HepG2 (cell line): ENCODE data around the gene PDLIM5. TPM values are rescaled to one million over a fixed set of nuclear protein-coding genes. Genes with fewer than 3 reads are reported as not detected.
A peak's percentile ranks its signal among the peaks of the same experiment; 100 is the strongest.

ENCODE experiments used
- ATAC-seq: fragments of 200-7000 bp; cut with Tn5 transposase; 3 replicates; pipeline ENCODE4 v1.9.1; 2020; ENCODE audit warnings: mild to moderate bottlenecking, moderate library complexity
- BruUV-seq: library from RNA; stranded (reverse); fragments of 400-500 nt; replicated peaks from 2 replicates; lab custom pipeline; 2021; lab: Mats Ljungman, UMichigan
- CTCF ChIA-PET: fragments of 300-600 bp; formaldehyde crosslinking; extraction: SDS; loops from one replicate; lab custom pipeline; 2021; ENCODE audit warnings: low total read pairs, inconsistent platforms, low intra/inter-chr PET ratio; lab: Yijun Ruan, JAX
- POLR2A ChIA-PET: fragments of 350-600 bp; sonication (Branson Sonifier 250); formaldehyde crosslinking; loops from one replicate; lab custom pipeline; 2020; ENCODE audit warnings: antibody characterized with exemption, inconsistent platforms; lab: Yijun Ruan, JAX
- DNase-seq: peaks from one replicate; pipeline ENCODE4 v3.0.0-alpha.2; 2015; ENCODE audit warnings: low spot score
- FAIRE-seq: peaks from 3 replicates; lab custom pipeline; 2011; peaks lifted over from hg19 to GRCh38; lab: Jason Lieb, UNC
- H2AFZ ChIP-seq: one replicate; pipeline ENCODE4 v1.6.1; 2011; ENCODE audit warnings: low read length, inconsistent platforms
- H3K27ac ChIP-seq: fragments of 300-600 bp; 3 replicates; pipeline ENCODE4 v1.8.0; 2011; ENCODE audit warnings: mixed run types, mild to moderate bottlenecking, mixed read lengths, low read length, inconsistent platforms; ENCODE audit not compliant: insufficient read depth; ENCODE audit errors: extremely low read length
- H3K27me3 ChIP-seq, 2 experiments: fragments of 200-600 bp in 1 of 2; 2 replicates in 1 of 2; 3 replicates in 1 of 2; pipeline versions ENCODE4 v1.6.0 to v1.8.0; 2011; ENCODE audit warnings: low read length in 2 of 2, mild to moderate bottlenecking in 2 of 2, moderate library complexity in 2 of 2, inconsistent platforms in 1 of 2; ENCODE audit not compliant: insufficient read depth in 2 of 2, control insufficient read depth in 1 of 2
- H3K36me3 ChIP-seq, 2 experiments: fragments of 200-600 bp in 1 of 2; replicated peaks in 1 of 2; 2 replicates in 1 of 2; 3 replicates in 1 of 2; pipeline versions ENCODE4 v1.5.1 to v1.8.0; 2011; ENCODE audit warnings: low read length in 2 of 2, inconsistent platforms in 1 of 2; ENCODE audit not compliant: insufficient read depth in 2 of 2, control insufficient read depth in 1 of 2
- H3K4me1 ChIP-seq: 2 replicates; pipeline ENCODE4 v1.5.1; 2012; ENCODE audit warnings: low read length, inconsistent platforms; ENCODE audit not compliant: insufficient read depth
- H3K4me2 ChIP-seq: 2 replicates; pipeline ENCODE4 v1.6.0; 2011; ENCODE audit warnings: low read depth, low read length, inconsistent platforms
- H3K4me3 ChIP-seq, 3 experiments: fragments of 200-600 bp in 1 of 3; sonication (generic), shearing (Covaris generic) in 1 of 3; replicated peaks in 1 of 3; 2 replicates each; pipeline ENCODE4 v1.5.1; 2011 to 2016; ENCODE audit warnings: low read length in 3 of 3, inconsistent platforms in 2 of 3, low read depth in 2 of 3, mild to moderate bottlenecking in 2 of 3, control low read depth in 1 of 3, mixed read lengths in 1 of 3; ENCODE audit not compliant: insufficient read depth in 1 of 3
- H3K79me2 ChIP-seq: one replicate; pipeline ENCODE4 v1.6.1; 2011; ENCODE audit warnings: low read length, inconsistent platforms; ENCODE audit not compliant: insufficient read depth
- H3K9ac ChIP-seq: 2 replicates; pipeline ENCODE4 v1.6.0; 2011; ENCODE audit warnings: mild to moderate bottlenecking, low read depth, low read length, inconsistent platforms; ENCODE audit not compliant: insufficient read depth
- H3K9me3 ChIP-seq: 2 replicates; pipeline ENCODE4 v1.5.1; 2012; ENCODE audit warnings: mild to moderate bottlenecking, low read length
- H4K20me1 ChIP-seq: 2 replicates; pipeline ENCODE4 v1.6.0; 2011; ENCODE audit warnings: inconsistent platforms, mild to moderate bottlenecking, low read length, moderate library complexity; ENCODE audit not compliant: insufficient read depth
- CREB1 ChIP-seq, 2 experiments: fragments of 450-650 bp in 1 of 2; IDR thresholded peaks; 2 replicates each; pipeline ENCODE4 v1.6.1; 2016 to 2017; ENCODE audit warnings: control low read depth in 1 of 2, mild to moderate bottlenecking in 1 of 2, missing compliant biosample characterization in 1 of 2, missing genetic modification characterization in 1 of 2
- CREM ChIP-seq, 2 experiments: sonication (generic) in 1 of 2; formaldehyde crosslinking in 1 of 2; IDR thresholded peaks; 2 replicates each; pipeline versions ENCODE4 v1.4.0 to v1.6.1; 2016 to 2020; ENCODE audit warnings: antibody characterized with exemption in 1 of 2, mild to moderate bottlenecking in 1 of 2, missing genetic modification reagents in 1 of 2
- ELF3 ChIP-seq: IDR thresholded peaks from 2 replicates; pipeline ENCODE4 v1.6.1; 2016; ENCODE audit warnings: missing genetic modification reagents, missing compliant biosample characterization
- FOXA3 ChIP-seq: IDR thresholded peaks from 2 replicates; pipeline ENCODE4 v1.6.1; 2016; ENCODE audit warnings: missing genetic modification reagents, missing compliant biosample characterization
- HCFC1 ChIP-seq: fragments of 150-350 bp; IDR thresholded peaks from 2 replicates; pipeline ENCODE4 v1.6.1; 2014; ENCODE audit warnings: low read depth, low read length
- KAT7 ChIP-seq: IDR thresholded peaks from 2 replicates; pipeline ENCODE4 v1.6.1; 2018; ENCODE audit warnings: borderline replicate concordance, missing compliant biosample characterization
- KLF11 ChIP-seq: IDR thresholded peaks from 2 replicates; pipeline ENCODE4 v1.6.1; 2016; ENCODE audit warnings: missing compliant biosample characterization
- KLF13 ChIP-seq: sonication (generic); formaldehyde crosslinking; IDR thresholded peaks from 2 replicates; pipeline ENCODE4 v1.4.0; 2020; ENCODE audit warnings: mild to moderate bottlenecking, missing genetic modification reagents
- MIER3 ChIP-seq: IDR thresholded peaks from 2 replicates; pipeline ENCODE4 v1.6.1; 2016; ENCODE audit warnings: missing compliant biosample characterization, borderline replicate concordance
- MTF2 ChIP-seq: sonication (generic); formaldehyde crosslinking; IDR thresholded peaks from 2 replicates; pipeline ENCODE4 v1.5.0; 2020; ENCODE audit warnings: missing genetic modification reagents, borderline replicate concordance
- PPARG ChIP-seq: conservative IDR thresholded peaks from 2 replicates; pipeline ENCODE4 v1.6.1; 2016; ENCODE audit warnings: missing biosample characterization, missing genetic modification reagents
- REPIN1 ChIP-seq: sonication (generic); formaldehyde crosslinking; IDR thresholded peaks from 2 replicates; pipeline ENCODE4 v1.8.0; 2022; ENCODE audit warnings: missing genetic modification reagents, low read depth, mild to moderate bottlenecking, borderline replicate concordance
- TARDBP ChIP-seq: sonication (generic); formaldehyde crosslinking; IDR thresholded peaks from 2 replicates; pipeline ENCODE4 v1.8.0; 2022; ENCODE audit warnings: mild to moderate bottlenecking, missing genetic modification reagents
- TBX2 ChIP-seq: sonication (generic); formaldehyde crosslinking; IDR thresholded peaks from 2 replicates; pipeline ENCODE4 v1.5.0; 2020; ENCODE audit warnings: missing genetic modification reagents, mild to moderate bottlenecking, borderline replicate concordance
- ZBTB20 ChIP-seq: sonication (generic); formaldehyde crosslinking; IDR thresholded peaks from 2 replicates; pipeline ENCODE4 v1.8.1; 2023; ENCODE audit warnings: missing genetic modification reagents, low read depth, mild to moderate bottlenecking, borderline replicate concordance
- ZIK1 ChIP-seq: sonication (generic); formaldehyde crosslinking; IDR thresholded peaks from 2 replicates; pipeline ENCODE4 v1.5.0; 2020; ENCODE audit warnings: mild to moderate bottlenecking, low read depth, missing genetic modification reagents, borderline replicate concordance
- ZNF124 ChIP-seq: sonication (generic); formaldehyde crosslinking; IDR thresholded peaks from 2 replicates; pipeline ENCODE4 v1.4.0; 2020; ENCODE audit warnings: missing genetic modification reagents
- ZNF18 ChIP-seq: sonication (generic); formaldehyde crosslinking; IDR thresholded peaks from 2 replicates; pipeline ENCODE4 v1.8.0; 2022; ENCODE audit warnings: mild to moderate bottlenecking, missing genetic modification reagents; ENCODE audit not compliant: insufficient replicate concordance
- ZNF577 ChIP-seq: sonication (generic); formaldehyde crosslinking; IDR thresholded peaks from 2 replicates; pipeline ENCODE4 v1.4.0; 2020; ENCODE audit warnings: mild to moderate bottlenecking, low read depth, missing genetic modification reagents, borderline replicate concordance
- ZNF747 ChIP-seq: sonication (generic); formaldehyde crosslinking; IDR thresholded peaks from 2 replicates; pipeline ENCODE4 v1.8.1; 2023; ENCODE audit warnings: missing genetic modification reagents, mild to moderate bottlenecking, borderline replicate concordance
- ZNF776 ChIP-seq: sonication (generic); formaldehyde crosslinking; IDR thresholded peaks from 2 replicates; pipeline ENCODE4 v1.4.0; 2020; ENCODE audit warnings: mild to moderate bottlenecking, missing genetic modification reagents
- WGBS: methylation state at CpG from one replicate; pipeline ENCODE4 v1.1.6; 2017; ENCODE audit warnings: low lambda C conversion rate; 5-methylcytosine and 5-hydroxymethylcytosine counted together
- in situ Hi-C: cut with HindIII; loops from 2 replicates; pipeline ENCODE4 v1.10.0; 2017; ENCODE audit warnings: low pct_unique_long_range_greater_than_20kb; ENCODE audit not compliant: extremely low pct_ligation_motif_present
- intact Hi-C: fragments of 100-400 bp; cut with micrococcal nuclease; formaldehyde crosslinking; loops from one replicate; pipeline ENCODE4 v1.10.0; 2022; ENCODE audit not compliant: unreplicated experiment
- polyA plus RNA-seq, 8 experiments: library from polyadenylated mRNA; depleted of rRNA in 3 of 8; stranded (reverse) in 7 of 8; unstranded in 1 of 8; fragments of >200 nt; fragmentation: Illumina TruSeq in 4 of 8; extraction: Trizol in 4 of 8; gene quantifications; 2 replicates each; pipeline versions ENCODE4 v1.2.1 to v1.2.3, GENCODE V29; 2011 to 2016; ENCODE audit warnings: low read depth in 4 of 8, missing spikeins in 1 of 8, mixed read lengths in 1 of 8; ENCODE audit not compliant: insufficient read depth in 1 of 8
- total RNA-seq, 5 experiments: library from RNA; depleted of rRNA; stranded (reverse); fragments of >200 nt; fragmentation: Illumina TruSeq; extraction: Trizol; gene quantifications; 2 replicates each; pipeline ENCODE4 v1.2.3, GENCODE V29; 2016; ENCODE audit warnings: low read depth in 1 of 5
- TF ChIP-seq, protein P1 (sequence below): sonication (generic); formaldehyde crosslinking; conservative IDR thresholded peaks from 2 replicates; pipeline ENCODE4 v1.4.0; 2020; ENCODE audit warnings: missing genetic modification reagents

The PDLIM5 gene
- total and polyA plus RNA-seq, 2 of the 13 experiments (the other 11 are each of a cell fraction or from before 2014, with no cell fraction given) = 52.8 to 119 TPM

DNA sequence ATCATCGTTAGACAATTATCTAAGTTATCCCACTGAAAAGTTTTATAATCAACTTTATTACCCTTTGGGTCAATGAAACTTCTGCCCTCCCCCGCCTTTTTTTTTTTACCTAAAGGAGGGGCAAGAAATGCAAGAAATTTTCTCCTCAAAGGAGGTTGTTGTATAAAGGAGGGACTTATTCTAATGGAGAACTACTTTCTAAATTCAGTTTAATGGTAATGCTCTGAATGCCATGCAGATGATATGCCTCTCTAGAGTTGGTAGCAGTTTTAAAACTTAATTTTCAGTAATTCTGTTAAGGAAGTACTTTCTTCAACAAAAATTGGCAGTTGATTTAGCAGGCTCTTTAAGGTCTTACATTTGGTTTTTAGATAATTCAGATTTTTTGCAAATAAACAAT is 23.3 kb downstream of the PDLIM5 start (continued):
- TF ChIP-seq KLF11 (CRISPR knock-in tag) = no peak

- Histone ChIP-seq H3K36me3 (no peaks in the 10 kb centered on the region), H3K4me1 (peaks cover 59% of the 10 kb centered on the region), H3K79me2 (peaks cover 62% of the 10 kb centered on the region), H3K9me3 (no peaks in the 10 kb centered on the region), H3K27me3 (no peaks in the 10 kb centered on the region), H3K27ac (peak overlapping the region; percentile 53), H4K20me1 (0 out of 2 replicates have a peak, but pooled peaks cover 4% of the 10 kb centered on the region), H3K9ac (no peak overlapping the region), H3K4me2 (no peak overlapping the region), H2AFZ (no peak overlapping the region), H3K4me3 (no peak overlapping the region)
- POLR2A ChIA-PET = interaction anchor here (1.0 kb wide), 1 partner anchor 50 kb away, joined by 5 read pairs; no protein-coding TSS in a partner anchor
- 17% methylated on average over 2 of the region's 2 CpGs for WGBS
- ATAC-seq (no peak), DNase-seq (no peak), FAIRE-seq (peak; percentile 37)
- CTCF ChIA-PET = no interaction called here
- in situ Hi-C loops (no loop called here), intact Hi-C loops (no loop called here)
- BruUV-seq = no TSS peak
- no peak for TF ChIP-seq HCFC1
- no peak for TF ChIP-seq ZIK1 (CRISPR knock-in tag)
- TF ChIP-seq MIER3 = peak; percentile 56; the same call in 1 of the 2 replicates
- no peak for TF ChIP-seq TARDBP (CRISPR knock-in tag)
- TF ChIP-seq CREM (IDR thresholded peaks at IDR 0.05) = peak; percentile 49; the same call in 1 of the 2 replicates
- TF ChIP-seq CREM (CRISPR knock-in tag; IDR thresholded peaks at IDR 0.05) = no peak
- no peak for TF ChIP-seq MTF2
- TF ChIP-seq KLF13 (CRISPR knock-in tag) = no peak
- no peak for TF ChIP-seq ZNF124 (CRISPR knock-in tag)
- TF ChIP-seq KAT7 = no peak
- TF ChIP-seq ELF3 (CRISPR knock-in tag) = peak; percentile 41; the same call in 1 of the 2 replicates
- TF ChIP-seq ZNF776 (CRISPR knock-in tag) = no peak
- peak; percentile 70; the same call in 1 of the 2 replicates for TF ChIP-seq PPARG
- no peak for TF ChIP-seq ZNF577 (CRISPR knock-in tag)
- TF ChIP-seq ZBTB20 (CRISPR knock-in tag) = peak; percentile 42; the same call in 1 of the 2 replicates
- TF ChIP-seq ZNF18 = no peak
- TF ChIP-seq, protein P1, sequence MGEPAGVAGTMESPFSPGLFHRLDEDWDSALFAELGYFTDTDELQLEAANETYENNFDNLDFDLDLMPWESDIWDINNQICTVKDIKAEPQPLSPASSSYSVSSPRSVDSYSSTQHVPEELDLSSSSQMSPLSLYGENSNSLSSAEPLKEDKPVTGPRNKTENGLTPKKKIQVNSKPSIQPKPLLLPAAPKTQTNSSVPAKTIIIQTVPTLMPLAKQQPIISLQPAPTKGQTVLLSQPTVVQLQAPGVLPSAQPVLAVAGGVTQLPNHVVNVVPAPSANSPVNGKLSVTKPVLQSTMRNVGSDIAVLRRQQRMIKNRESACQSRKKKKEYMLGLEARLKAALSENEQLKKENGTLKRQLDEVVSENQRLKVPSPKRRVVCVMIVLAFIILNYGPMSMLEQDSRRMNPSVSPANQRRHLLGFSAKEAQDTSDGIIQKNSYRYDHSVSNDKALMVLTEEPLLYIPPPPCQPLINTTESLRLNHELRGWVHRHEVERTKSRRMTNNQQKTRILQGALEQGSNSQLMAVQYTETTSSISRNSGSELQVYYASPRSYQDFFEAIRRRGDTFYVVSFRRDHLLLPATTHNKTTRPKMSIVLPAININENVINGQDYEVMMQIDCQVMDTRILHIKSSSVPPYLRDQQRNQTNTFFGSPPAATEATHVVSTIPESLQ (CRISPR knock-in tag) = no peak
- no peak for TF ChIP-seq CREB1 (IDR thresholded peaks at IDR 0.05)
- TF ChIP-seq CREB1 (CRISPR knock-in tag; IDR thresholded peaks at IDR 0.05) = peak; percentile 41; the same call in 1 of the 2 replicates
- no peak for TF ChIP-seq REPIN1 (CRISPR knock-in tag)
- TF ChIP-seq FOXA3 = peak; percentile 85
- TF ChIP-seq TBX2 (CRISPR knock-in tag) = no peak
- no peak for TF ChIP-seq ZNF747 (CRISPR knock-in tag)
Observed at GRCh38 chr4:94475794-94476193, 24.1 kb downstream of the PDLIM5 start.
